Pons (tissue), 1 donor: ENCODE measurements around the gene NOXO1.
A peak's percentile ranks its signal among the peaks of the same experiment; 100 is the strongest.
"Not testable (repeated sequence)": the region's sequence is repeated elsewhere in the genome, so short reads cannot be mapped to it uniquely, and the experiment has no call there.

Source experiments
- DNase-seq: peaks from one replicate; pipeline ENCODE4 v3.0.0-alpha.2; 2016; ENCODE audit warnings: low spot score

Gene NOXO1

DNA sequence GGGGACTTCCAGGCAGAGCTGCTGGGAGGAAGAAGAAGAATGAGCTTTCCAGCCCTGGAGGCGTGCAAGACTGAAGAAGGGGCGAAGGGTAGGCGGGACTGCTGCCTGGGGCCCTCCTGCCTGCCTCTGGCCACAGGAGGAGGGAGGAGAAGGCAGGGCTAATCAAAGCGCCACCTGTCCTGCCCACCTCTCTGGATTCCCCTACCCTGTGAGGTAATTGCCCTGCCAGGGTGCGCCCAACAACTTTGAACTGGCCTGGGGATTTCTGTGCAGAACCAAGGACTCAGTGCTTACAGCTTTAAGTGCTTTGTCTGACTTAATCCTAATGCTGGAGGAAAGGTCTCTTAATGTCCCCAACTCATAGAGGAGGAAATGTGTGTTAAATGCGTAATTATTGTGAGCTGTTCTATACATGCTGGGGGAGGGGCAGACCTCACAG, at the start of gene NOXO1:
Gene NOXO1 (minus strand): TSS at position 72 of the 439 bp plus-strand sequence. CDS start 290 bp downstream, outside the sequence.
- no peak for DNase-seq

DNA sequence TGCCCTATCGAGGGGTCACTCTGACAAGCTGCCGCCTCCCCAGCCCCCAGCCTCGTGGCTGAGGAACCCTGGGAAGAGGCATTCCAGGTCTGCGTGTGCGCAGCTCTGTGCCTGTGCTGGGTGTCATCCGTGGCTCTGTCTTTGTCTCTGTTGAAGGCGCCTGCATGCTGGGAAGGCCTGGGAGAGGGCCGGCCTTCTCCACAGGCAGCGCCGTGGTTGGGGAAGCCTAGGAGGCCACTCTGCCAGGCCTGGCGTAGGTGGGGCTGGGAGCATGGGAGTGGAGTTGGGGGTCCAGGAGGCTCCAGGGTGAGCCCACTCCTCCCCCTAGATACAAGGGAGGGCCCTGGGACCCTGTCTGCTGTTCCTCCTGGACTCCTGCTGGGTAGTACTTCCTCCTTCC, 48.8 kb upstream of the NOXO1 start:
- no peak for DNase-seq

- no peak for DNase-seq
Measured at GRCh38 chr16:2029350-2029749, 48.1 kb upstream of the NOXO1 start.

- no peak for DNase-seq
Measured at GRCh38 chr16:2028620-2029220, 47.5 kb upstream of the NOXO1 start.

GRCh38 chr16:2028146-2028545, 46.9 kb upstream of the NOXO1 start:
- DNase-seq, result no peak

GRCh38 chr16:2027024-2028010, 46.0 kb upstream of the NOXO1 start:
- no peak for DNase-seq

DNA sequence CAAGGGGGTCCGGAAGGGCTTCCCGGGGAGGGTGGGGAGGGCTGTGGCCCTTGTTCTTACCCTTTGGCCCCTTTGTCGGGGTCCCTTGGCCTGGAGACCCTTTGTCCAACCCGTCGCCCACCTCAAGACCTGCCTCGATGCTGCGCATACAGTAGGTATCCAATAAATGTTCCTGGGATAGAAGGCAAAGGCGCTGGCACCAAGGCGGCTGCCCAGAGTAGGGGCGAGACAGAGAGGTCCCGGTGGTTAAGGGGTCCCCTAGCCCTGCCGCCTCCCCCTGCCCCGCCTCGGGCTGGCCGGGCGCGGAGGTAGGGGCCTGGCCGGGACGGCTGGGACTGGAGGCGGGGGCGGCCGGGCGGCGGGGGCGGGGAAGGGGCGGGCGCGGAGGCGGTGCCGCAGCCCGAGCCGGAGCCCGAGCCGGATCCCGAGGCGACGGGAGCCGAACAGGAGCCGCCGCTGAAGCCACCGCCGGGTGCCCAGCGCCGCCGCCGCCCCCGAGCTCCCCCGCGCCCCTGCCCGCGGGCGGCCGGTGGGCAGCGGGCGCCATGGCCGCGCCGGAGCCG, 45.3 kb upstream of the NOXO1 start, which contains the start of gene NHERF2:
Gene NHERF2 (plus strand): TSS at position 442 of the 563 bp plus-strand sequence. CDS start 104 bp downstream, at position 546.
- DNase-seq, result no peak

DNA sequence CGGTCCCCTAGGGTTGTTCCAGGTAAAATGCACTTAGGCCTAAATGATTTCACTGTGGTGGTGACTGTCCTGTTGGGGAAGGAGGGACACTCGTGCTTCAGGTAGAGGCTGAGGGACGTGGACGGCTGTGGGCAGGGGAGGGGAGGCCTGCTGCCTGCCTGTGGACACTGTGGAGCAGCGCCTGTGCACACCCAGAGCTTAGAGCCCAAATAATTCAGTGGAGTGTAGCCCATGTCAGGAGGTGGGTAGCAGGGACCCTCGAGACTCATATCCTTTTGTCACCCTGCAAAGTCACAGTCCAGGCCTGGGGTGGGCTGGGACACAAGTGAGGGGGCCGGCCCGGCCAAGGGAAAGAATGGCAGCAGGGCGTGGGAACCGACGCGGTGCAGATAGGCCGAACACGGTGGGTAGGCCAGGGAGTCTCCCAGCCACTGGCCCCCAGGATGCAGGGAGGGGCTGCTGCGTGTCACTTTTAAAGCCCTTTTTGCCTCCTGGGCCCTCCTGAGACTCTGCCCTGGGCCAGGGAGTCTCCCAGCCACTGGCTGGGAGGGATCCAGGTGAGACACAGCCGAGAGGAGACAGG, 44.7 kb upstream of the NOXO1 start:
- DNase-seq, result no peak

GRCh38 chr16:2025251-2025650, 44.0 kb upstream of the NOXO1 start:
- no peak for DNase-seq

GRCh38 chr16:2024032-2024420, 42.8 kb upstream of the NOXO1 start:
- no peak for DNase-seq

GRCh38 chr16:2023092-2024031, 42.1 kb upstream of the NOXO1 start:
- peak; percentile 82 for DNase-seq

DNA sequence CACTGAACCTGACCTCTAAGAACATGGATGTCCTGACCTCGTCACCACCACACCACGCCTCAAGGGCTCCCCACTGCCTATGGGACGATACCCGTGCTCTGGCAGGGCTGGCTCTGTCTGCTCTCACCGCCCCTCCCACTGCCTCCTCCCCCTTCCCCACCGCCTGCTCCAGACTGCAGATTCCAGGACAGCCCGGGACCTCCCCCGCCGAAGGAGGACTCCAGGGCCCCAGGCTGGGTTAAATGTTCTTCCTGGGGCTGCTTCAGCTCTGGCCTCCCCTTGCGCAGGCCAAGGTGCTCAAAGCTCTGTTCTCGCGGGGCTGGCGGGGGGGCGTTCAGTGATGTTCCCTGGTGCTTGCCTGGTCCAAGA, 41.4 kb upstream of the NOXO1 start:
- DNase-seq, result no peak

DNA sequence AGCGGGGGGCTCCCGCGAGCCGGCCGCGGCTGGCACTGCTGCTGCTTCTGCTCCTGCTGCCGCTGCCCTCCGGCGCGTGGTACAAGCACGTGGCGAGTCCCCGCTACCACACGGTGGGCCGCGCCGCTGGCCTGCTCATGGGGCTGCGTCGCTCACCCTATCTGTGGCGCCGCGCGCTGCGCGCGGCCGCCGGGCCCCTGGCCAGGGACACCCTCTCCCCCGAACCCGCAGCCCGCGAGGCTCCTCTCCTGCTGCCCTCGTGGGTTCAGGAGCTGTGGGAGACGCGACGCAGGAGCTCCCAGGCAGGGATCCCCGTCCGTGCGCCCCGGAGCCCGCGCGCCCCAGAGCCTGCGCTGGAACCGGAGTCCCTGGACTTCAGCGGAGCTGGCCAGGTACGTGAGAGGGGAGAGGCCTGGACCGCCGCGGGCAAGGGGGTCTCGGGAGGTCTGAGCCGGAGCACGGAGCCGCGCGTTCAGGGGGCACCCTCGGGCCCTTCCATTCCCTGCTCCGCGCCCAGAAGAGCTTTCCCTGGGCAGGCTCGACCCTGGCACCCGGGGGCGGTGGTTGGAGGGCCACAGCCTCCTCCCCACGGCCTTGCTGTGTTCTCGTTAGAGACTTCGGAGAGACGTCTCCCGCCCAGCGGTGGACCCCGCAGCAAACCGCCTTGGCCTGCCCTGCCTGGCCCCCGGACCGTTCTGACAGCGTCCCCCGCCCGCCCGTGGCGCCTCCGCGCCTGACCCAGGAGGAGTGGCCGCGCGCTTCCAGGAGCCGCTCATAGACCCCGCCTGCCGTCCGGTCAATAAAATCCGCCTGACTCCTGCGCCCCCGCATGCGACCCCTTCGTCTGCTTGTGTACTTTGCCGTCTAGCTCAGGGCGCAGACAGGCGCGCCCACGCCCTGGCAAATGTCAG, 38.9 kb upstream of the NOXO1 start:
- DNase-seq, result no peak

GRCh38 chr16:2019518-2019920, 38.2 kb upstream of the NOXO1 start, which contains the start of gene NPW:
Gene NPW, plus strand, starts transcription at chr16:2019785.
- DNase-seq, result no peak

DNA sequence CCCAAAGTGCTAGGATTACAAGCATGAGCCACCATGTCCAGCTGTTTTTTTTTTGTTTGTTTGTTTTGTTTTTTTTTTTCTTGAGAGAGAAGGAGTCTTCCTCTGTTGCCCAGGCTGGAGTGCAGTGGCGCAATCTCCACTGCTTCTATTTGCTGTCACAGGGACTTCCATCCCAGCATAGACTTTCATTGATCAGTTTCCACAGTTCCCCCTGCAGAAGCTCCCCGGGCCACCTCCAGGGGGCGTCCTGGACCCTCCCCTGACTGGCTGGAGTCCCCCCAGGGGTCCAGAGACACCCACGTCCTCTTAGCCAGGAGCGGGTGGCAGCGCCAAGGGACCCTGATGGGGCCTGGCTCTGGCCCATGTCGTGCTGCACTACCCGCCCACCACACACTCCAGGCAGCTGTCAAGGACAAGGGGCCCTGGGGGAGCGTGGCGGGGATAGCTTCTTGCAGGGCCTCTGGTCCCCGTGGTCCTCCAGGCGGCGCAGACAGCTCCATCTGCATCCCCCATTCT, 35.2 kb upstream of the NOXO1 start:
- no peak for DNase-seq

DNA sequence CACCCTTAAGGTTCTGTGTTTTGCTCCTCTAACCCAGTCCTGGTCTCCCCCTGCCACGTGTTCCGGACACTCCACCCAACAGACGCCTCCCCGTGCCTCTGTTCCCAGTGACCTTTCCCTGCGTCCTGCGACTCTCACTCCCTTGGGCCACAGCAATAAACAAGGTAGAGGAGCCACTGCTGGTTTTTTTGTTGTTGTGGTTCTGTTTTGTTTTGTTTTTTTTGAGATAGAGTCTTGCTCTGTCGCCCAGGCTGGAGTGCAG, 34.6 kb upstream of the NOXO1 start:
- DNase-seq, result no peak

DNA sequence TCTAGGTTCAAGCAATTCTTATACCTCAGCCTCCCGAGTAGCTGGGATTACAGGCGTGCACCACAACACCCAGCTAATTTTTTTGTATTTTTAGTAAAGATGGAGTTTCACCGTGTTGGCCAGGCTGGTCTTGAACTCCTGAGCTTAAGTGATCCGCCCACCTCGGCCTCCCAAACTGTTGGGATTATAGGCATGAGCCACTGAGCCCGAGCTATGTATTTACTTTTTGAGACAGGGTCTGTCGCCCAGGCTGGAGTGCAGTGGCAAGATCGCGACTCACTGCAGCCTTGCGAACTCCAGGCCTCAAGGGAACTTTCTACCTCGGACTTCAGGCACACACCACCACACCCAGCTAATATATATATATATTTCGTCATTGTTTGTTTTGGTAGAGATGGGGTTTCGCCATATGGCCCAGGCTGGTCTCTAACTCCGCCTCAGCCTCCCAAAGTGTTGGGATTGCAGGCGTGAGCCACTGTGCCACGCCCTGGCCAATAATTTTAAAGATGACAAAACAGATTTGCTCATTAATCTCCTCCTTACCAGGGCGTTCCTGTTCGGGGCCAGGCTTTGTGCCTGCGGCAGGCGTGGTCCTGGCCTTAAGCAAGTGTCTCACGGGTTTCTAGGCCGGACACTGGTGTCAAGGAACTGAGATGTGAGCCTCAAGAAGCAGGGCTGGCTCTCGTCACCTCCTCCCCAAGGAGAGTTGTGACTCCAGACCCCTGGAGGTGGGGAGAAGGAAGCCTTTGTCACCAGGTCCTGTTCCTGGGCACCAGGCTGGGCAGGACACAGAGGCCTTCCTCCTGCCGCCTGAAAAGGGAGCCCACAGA, 34.1 kb upstream of the NOXO1 start:
- DNase-seq, result no peak

GRCh38 chr16:2013527-2013926, 32.3 kb upstream of the NOXO1 start:
- no peak for DNase-seq

DNA sequence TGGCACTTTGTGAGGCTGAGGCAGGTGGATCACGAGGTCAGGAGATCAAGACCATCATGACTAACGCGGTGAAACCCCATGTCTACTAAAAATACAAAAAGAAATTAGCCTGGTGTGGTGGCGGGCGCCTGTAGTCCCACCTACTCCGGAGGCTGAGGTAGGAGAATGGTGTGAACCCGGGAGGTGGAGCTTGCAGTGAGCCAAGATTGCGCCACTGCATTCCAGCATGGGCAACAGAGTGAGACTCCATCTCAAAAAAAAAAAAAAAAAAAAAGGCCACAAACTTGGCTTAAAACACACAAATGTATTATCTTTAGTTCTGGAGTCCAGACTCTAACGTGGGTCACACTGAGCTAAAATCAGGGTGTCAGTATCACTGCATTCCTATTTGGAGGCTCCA, 30.5 kb upstream of the NOXO1 start:
- not testable (repeated sequence) for DNase-seq
